Panc1 (cell line): ENCODE data around the gene GRK1. TPM values are rescaled to one million over a fixed set of nuclear protein-coding genes. Genes with fewer than 3 reads are reported as not detected.

ENCODE experiments used
- ATAC-seq: fragments of 200-7000 bp; cut with Tn5 transposase; 2 replicates; pipeline ENCODE4 v1.9.1; 2020; ENCODE audit warnings: mild to moderate bottlenecking, moderate library complexity
- BruUV-seq: library from RNA; stranded (reverse); fragments of 400-500 nt; replicated peaks from 2 replicates; lab custom pipeline; 2021; lab: Mats Ljungman, UMichigan
- CTCF ChIA-PET: fragments of 300-600 bp; sonication (Branson Sonifier 250); formaldehyde crosslinking; loops from one replicate; lab custom pipeline; 2022; ENCODE audit warnings: antibody characterized with exemption; lab: Charles Lee
- POLR2A ChIA-PET: fragments of 300-600 bp; sonication (Branson Sonifier 250); formaldehyde crosslinking; loops from one replicate; lab custom pipeline; 2022; ENCODE audit warnings: antibody characterized with exemption; lab: Charles Lee
- DNase-seq: peaks from one replicate; pipeline ENCODE4 v3.0.0-alpha.2; 2010; ENCODE audit warnings: low read depth, low spot score
- H3K27ac ChIP-seq: 2 replicates; pipeline ENCODE4 v1.5.1; 2011; ENCODE audit warnings: mild to moderate bottlenecking, low read length, inconsistent platforms
- H3K27me3 ChIP-seq: fragments of 200-500 bp; sonication (Bioruptor generic); 2 replicates; pipeline ENCODE4 v1.6.0; 2014; ENCODE audit warnings: low read length, inconsistent platforms; ENCODE audit not compliant: control insufficient read depth, insufficient read depth
- H3K36me3 ChIP-seq: fragments of 200-500 bp; sonication (Bioruptor generic); 2 replicates; pipeline ENCODE4 v1.5.1; 2014; ENCODE audit warnings: inconsistent platforms, mild to moderate bottlenecking, low read length, moderate library complexity; ENCODE audit not compliant: control insufficient read depth, insufficient read depth
- H3K4me1 ChIP-seq: 2 replicates; pipeline ENCODE4 v1.5.1; 2011; ENCODE audit warnings: inconsistent platforms, mild to moderate bottlenecking, low read length, moderate library complexity; ENCODE audit not compliant: control insufficient read depth, insufficient read depth
- H3K4me3 ChIP-seq, 2 experiments: 2 replicates each; pipeline ENCODE4 v1.5.1; 2011 to 2012; ENCODE audit warnings: low read depth in 2 of 2, low read length in 2 of 2, mild to moderate bottlenecking in 2 of 2, inconsistent platforms in 1 of 2, moderate library complexity in 1 of 2
- H3K9me3 ChIP-seq: fragments of 200-500 bp; sonication (Bioruptor generic); 2 replicates; pipeline ENCODE4 v1.5.1; 2014; ENCODE audit warnings: low read depth, mild to moderate bottlenecking, inconsistent platforms, low read length, moderate library complexity; ENCODE audit not compliant: control insufficient read depth, insufficient read depth
- POLR2AphosphoS5 ChIP-seq: IDR thresholded peaks from 2 replicates; pipeline ENCODE4 v1.6.1; 2012; ENCODE audit warnings: mild to moderate bottlenecking, low read depth, low read length, moderate library complexity
- SIN3A ChIP-seq: IDR thresholded peaks from 2 replicates; pipeline ENCODE4 v1.6.1; 2012; ENCODE audit warnings: low read depth, mild to moderate bottlenecking, low read length, moderate library complexity, borderline replicate concordance; ENCODE audit not compliant: insufficient read depth
- TCF7L2 ChIP-seq: IDR thresholded peaks from 2 replicates; pipeline ENCODE4 v1.6.1; 2011; ENCODE audit warnings: mild to moderate bottlenecking, low read depth, low read length, inconsistent platforms
- in situ Hi-C: cut with HindIII; loops from 2 replicates; pipeline ENCODE4 v1.10.0; 2016; ENCODE audit warnings: low sequenced_read_pairs, low pct_unique_long_range_greater_than_20kb
- intact Hi-C: fragments of 100-400 bp; cut with micrococcal nuclease; formaldehyde crosslinking; loops from one replicate; pipeline ENCODE4 v1.10.0; 2022; ENCODE audit not compliant: unreplicated experiment
- total RNA-seq: library from RNA; stranded (reverse); gene quantifications from one replicate; pipeline ENCODE4 v1.2.1, GENCODE V29; 2021; ENCODE audit not compliant: unreplicated experiment
- TF ChIP-seq, protein P1 (sequence below): fragments of 450-650 bp; IDR thresholded peaks from 2 replicates; pipeline ENCODE4 v1.5.1; 2017; ENCODE audit warnings: mild to moderate bottlenecking
- TF ChIP-seq, protein P2 (sequence below), 2 experiments: IDR thresholded peaks; 2 replicates each; pipeline ENCODE4 v1.6.1; 2011 to 2012; ENCODE audit warnings: low read depth in 2 of 2, control low read depth in 1 of 2, low read length in 1 of 2, mild to moderate bottlenecking in 1 of 2, moderate library complexity in 1 of 2; ENCODE audit not compliant: insufficient read depth in 1 of 2

GRK1 gene
- total RNA-seq, 1 experiment from 2014 or later: 1.8 TPM

DNA sequence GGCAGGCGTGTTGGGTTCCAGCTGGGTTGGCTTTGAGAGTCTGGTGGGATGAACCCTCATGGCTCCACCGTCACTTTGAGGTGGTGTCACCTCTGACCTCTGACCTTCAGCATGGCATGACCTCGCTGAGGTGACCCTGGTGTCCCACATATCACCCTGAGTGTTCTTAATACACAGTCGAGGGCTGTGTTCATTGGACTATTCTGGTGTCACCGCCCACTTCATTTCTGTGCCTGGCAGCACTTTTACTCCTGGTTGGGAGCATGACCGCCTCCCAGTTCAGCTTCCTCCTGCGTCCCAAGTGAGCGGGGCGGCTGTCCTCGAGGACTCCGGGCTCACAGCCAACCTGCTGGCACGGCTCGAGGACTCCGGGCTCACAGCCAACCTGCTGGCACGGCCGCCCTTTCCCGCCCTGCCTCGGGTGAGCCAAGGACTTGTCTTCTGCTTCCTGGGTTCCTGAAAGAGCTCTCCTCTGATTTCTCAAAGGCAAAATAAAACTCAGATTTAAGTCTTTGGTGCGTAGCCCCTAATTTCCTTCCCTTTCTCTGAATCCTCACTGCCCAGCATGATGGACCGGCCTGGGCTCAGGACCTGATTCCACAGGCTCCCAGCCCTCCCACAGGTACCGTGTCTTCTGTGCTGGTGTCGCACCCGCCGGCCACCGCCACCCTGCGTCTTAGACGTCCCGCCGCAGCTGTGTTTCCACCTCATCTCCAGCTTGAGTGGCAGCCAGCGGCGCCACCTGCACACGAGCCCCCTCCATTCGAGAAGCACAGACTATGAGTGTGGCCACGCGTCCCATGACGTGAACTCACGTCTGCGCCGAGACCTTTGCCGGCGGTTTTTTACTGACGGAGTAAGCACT lies 19.4 kb upstream of the GRK1 start:
- no peaks in the 10 kb centered on the region for H3K36me3 ChIP-seq
- no peaks in the 10 kb centered on the region for H3K27me3 ChIP-seq
- peak; percentile 1 for DNase-seq
- peaks cover 14% of the 10 kb centered on the region for H3K4me1 ChIP-seq
- POLR2A ChIA-PET: no interaction called here
- no peaks in the 10 kb centered on the region for H3K9me3 ChIP-seq
- TF ChIP-seq, protein P1, sequence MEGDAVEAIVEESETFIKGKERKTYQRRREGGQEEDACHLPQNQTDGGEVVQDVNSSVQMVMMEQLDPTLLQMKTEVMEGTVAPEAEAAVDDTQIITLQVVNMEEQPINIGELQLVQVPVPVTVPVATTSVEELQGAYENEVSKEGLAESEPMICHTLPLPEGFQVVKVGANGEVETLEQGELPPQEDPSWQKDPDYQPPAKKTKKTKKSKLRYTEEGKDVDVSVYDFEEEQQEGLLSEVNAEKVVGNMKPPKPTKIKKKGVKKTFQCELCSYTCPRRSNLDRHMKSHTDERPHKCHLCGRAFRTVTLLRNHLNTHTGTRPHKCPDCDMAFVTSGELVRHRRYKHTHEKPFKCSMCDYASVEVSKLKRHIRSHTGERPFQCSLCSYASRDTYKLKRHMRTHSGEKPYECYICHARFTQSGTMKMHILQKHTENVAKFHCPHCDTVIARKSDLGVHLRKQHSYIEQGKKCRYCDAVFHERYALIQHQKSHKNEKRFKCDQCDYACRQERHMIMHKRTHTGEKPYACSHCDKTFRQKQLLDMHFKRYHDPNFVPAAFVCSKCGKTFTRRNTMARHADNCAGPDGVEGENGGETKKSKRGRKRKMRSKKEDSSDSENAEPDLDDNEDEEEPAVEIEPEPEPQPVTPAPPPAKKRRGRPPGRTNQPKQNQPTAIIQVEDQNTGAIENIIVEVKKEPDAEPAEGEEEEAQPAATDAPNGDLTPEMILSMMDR: no peak
- TF ChIP-seq POLR2AphosphoS5 (no peak), SIN3A (no peak), TCF7L2 (no peak)
- TF ChIP-seq, protein P2, sequence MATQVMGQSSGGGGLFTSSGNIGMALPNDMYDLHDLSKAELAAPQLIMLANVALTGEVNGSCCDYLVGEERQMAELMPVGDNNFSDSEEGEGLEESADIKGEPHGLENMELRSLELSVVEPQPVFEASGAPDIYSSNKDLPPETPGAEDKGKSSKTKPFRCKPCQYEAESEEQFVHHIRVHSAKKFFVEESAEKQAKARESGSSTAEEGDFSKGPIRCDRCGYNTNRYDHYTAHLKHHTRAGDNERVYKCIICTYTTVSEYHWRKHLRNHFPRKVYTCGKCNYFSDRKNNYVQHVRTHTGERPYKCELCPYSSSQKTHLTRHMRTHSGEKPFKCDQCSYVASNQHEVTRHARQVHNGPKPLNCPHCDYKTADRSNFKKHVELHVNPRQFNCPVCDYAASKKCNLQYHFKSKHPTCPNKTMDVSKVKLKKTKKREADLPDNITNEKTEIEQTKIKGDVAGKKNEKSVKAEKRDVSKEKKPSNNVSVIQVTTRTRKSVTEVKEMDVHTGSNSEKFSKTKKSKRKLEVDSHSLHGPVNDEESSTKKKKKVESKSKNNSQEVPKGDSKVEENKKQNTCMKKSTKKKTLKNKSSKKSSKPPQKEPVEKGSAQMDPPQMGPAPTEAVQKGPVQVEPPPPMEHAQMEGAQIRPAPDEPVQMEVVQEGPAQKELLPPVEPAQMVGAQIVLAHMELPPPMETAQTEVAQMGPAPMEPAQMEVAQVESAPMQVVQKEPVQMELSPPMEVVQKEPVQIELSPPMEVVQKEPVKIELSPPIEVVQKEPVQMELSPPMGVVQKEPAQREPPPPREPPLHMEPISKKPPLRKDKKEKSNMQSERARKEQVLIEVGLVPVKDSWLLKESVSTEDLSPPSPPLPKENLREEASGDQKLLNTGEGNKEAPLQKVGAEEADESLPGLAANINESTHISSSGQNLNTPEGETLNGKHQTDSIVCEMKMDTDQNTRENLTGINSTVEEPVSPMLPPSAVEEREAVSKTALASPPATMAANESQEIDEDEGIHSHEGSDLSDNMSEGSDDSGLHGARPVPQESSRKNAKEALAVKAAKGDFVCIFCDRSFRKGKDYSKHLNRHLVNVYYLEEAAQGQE (IDR thresholded peaks at IDR 0.05; ENCODE audit: insufficient read depth in 1 of 2, low read depth in 2 of 2, low read length in 1 of 2): no peak
- H3K27ac ChIP-seq: no peak overlapping the region
- peak; percentile 71 for ATAC-seq
- no TSS peak for BruUV-seq
- intact Hi-C loops (no loop called here), in situ Hi-C loops (no loop called here)
- CTCF ChIA-PET: interaction anchor here (1.0 kb wide), 1 partner anchor 8 kb away, joined by 3 read pairs; no protein-coding TSS in a partner anchor
- no peak overlapping the region for H3K4me3 ChIP-seq

DNA sequence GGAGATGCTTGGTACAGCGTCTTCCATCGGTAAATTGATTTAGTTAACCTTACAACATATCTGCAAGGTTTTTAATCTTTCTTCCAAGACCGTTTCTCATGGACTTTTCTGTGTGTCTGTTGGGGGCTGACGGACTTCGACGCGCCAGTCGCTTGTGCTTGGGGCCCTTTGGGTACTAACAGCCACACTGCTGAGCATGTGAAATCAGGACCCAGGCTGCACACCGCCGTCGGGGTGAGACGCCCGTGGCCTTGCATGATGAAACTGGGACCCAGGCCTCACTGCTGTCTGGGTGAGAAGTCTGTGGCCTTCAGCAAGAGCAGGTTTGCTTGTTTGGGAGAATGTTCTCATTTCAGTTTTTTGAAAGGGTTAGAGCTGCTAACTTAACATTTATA lies 18.8 kb upstream of the GRK1 start:
- ChIA-PET POLR2A (no interaction called here), CTCF (interaction anchor here (1.0 kb wide), 1 partner anchor 8 kb away, joined by 3 read pairs; no protein-coding TSS in a partner anchor)
- intact Hi-C loops (no loop called here), in situ Hi-C loops (no loop called here)
- no peak for DNase-seq
- no TSS peak for BruUV-seq
- no peak for ATAC-seq
- Histone ChIP-seq H3K27me3 (no peaks in the 10 kb centered on the region), H3K27ac (no peak overlapping the region), H3K4me3 (no peak overlapping the region), H3K9me3 (no peaks in the 10 kb centered on the region), H3K36me3 (no peaks in the 10 kb centered on the region), H3K4me1 (peaks cover 14% of the 10 kb centered on the region)
- TF ChIP-seq SIN3A: no peak
- TF ChIP-seq POLR2AphosphoS5: no peak
- TF ChIP-seq, protein P2 (IDR thresholded peaks at IDR 0.05; ENCODE audit: insufficient read depth in 1 of 2, low read depth in 2 of 2, low read length in 1 of 2): no peak
- TF ChIP-seq, protein P1: no peak
- TF ChIP-seq TCF7L2: no peak
